ENCODE results near the gene PHLPP1.

Gene PHLPP1

DNA sequence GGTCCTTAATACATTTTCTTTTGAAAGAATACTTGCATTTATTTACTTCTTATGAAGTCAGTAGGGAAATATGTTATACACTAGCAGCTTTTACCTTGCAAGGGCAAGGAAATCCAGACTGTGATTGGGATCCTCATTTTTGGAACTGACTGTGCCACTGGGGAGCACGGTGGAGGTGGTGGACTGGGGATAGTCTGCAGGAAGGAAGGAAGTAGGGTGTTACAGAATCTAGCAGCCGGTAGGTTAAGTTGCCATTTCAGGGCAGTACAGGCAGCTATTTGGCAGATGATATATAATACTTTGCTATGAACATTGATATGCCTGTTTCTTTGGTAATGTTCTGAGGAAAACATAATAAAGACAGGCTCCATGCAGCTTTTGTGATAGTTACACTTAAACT lies 238.3 kb downstream of the PHLPP1 start:
- no peak for DNase-seq

DNA sequence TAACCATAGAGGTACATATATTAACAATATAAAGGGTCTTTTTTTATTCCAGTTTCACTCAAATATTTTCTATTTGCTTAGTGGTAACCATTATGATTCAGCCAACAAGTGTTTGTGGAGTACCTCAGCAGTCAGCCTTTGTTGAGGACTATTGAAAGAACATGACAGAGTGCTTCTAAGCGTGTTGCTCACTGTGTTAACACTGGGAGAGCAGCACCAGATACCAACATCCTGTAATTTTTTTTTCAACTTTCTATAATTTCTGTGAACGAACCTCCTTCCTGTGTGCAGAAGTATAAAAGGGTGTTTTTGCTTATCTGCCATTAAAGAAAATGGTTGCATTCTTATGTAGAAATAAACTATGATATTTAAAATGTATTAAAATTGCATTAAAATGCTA lies 239.0 kb downstream of the PHLPP1 start:
- DNase-seq = no peak

DNA sequence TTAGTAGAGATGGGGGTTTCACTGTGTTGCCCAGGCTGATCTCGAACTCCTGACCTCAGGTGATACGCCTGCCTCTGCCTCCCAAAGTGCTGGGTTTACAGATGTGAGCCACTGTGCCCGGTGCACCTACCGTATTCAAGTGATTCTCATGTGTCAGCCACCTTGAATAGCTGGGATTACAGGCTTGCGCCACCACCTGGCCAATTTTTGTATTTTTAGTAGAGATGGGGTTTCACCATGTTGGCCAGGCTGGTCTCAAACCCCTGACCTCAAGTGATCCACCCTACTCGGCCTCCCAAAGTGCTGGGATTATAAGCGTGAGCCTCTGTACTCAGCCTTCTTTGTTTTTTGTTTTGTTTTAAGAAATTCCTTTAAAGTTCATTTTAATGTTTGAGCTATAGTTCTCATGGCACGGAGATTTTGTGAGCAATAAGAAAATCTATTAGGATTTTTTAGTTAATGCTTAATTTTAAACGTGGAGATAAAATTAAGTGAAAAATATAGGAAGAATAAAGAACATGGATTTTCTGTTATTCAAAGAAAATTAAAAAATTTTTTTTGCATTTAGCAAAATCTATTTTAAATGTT lies 242.6 kb downstream of the PHLPP1 start:
- DNase-seq = no peak

DNA sequence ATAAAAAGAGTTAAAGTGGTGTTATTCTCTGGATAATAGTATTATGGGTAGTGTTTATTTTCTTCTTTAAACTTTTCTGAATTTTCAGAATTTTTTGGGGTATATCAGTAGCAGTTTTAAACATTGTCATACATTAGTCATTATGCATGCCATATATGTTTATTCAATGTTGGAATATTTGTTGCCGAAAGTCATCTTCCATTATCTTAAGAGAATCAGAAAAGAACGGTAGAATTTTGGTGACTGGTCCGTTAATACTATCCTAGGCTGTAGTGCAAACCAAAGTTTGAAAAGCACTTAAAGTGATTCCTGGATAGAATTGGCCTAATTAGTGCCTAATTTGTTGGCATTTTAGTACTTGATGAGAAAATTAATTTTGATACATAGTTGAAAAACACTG lies 244.1 kb downstream of the PHLPP1 start:
- no peak for DNase-seq

DNA sequence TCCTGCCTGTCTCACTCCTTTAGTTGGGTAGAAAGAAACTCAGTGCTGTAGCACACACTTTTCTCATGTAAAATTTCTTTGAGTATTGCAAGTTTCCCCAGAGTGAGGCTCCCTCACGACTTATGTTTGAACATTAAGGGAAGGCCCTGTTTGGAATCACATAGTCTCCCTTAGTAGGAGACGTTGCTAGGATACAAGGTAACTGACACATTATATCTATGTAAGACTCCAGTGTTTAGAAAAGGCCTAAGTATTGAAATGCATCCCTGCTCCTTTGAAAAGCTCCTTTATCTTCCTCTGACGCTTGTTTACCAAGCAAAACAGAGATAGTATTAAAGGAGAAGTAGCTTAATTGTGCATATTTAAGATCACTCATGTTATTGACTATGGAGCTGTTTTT lies 248.2 kb downstream of the PHLPP1 start:
- DNase-seq = no peak

DNA sequence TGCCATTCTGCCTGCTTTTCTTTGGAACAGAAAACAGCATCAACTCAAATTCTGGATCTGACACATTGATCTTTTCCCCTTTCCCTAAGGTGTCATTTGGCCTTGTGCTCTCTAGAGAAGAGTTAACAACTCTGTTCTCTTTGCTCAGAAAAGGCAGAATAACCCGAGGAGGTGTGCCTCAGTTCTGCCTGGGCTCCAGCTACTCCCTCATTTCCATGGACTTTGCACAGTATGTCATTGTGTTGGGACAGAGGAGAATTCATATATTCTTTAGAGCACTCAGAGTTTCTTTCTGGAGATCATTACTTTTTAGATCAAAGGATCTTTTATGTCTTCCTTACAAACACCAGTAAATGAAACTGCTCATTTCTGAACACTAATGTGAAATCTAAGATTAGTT lies 249.1 kb downstream of the PHLPP1 start:
- no peak for DNase-seq

DNA sequence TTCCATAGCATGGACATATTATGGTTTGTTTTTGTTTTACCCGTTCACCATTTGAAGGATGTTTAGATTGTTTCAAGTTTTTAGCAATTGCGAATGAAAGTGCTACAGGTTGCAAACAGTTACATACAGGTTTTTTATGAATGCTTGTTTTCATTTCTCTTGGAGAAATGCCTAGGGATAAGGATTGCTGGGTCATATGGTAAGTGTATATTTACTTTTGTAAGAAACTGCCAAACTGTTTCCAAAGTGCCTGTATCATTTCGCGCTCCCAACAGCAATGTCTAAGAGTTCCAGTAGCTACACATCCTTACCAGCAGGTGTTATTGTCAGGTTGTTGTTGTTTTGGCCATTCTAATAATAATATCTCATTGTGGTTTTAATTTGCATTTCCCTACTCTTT lies 251.7 kb downstream of the PHLPP1 start:
- no peak for DNase-seq

DNA sequence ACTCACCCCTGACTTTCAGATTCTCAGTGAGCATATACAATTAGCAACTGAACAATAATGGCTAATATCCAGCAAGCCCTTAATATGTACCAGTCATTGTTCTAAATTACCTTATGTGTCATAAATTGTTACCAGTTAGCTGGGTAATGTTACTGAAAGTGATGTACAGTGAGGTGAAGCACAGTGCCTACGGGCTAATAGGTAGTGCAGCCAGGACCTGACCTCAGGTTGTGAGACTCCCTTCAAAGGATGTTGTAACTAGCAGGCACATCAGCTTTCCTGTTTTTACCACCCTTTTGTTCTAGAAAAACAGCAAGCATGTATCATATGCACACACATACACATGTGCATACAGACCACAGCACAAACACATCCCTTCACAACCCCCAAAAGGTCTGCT lies 258.3 kb downstream of the PHLPP1 start:
- DNase-seq = no peak

DNA sequence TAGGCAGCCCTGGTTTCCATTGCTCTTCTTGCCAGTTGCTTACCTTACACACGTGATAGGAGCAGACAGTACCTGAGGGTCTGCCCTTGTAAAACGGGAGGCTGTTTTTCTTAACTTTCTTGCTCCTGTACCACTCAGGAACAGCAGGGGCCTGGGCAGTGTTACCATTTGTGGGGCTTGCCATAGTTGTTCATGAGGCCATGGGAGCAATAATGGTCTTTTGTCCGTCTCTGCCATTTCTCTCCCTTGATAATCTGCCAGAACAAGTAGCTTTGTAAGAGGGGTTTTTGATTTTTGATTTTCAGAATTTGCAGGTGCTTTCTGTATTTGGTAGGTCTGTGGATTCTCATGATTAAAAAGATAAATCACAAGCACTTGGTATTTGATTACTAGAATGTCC lies 259.0 kb downstream of the PHLPP1 start:
- DNase-seq = no peak

DNA sequence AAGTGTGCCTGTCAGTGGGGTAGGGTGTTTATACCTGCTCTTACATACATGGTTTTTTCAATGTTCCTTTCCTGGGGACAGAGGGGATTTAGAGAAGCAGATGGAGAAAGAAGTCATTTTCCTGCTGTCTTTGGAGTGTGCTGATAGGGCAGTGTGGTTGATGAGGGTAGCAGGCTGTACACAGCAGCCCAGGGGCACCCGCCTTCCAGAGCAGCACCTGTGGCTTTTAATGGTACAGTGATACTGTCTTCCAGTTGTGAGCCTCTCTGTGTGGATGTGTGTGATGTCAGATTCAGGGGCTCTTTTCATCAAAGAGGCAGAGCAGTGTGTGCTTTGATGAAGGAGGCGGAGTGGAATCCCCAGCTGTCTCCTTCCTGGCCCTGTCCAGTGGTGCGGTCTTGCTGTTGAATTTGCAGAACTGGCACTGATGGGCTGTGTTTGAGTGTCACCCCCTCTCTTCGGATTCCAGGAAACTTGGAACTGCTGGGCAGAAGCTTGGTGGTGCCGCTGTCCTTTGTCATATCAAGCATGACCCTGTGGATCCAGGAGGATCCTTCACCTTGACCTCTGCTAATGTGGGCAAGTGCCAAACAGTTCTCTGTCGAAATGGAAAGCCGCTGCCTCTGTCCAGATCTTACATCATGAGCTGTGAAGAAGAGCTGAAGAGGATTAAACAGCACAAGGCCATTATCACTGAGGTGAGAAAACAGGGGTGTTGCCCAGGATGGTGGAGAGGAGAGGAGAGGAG lies 259.8 kb downstream of the PHLPP1 start:
- DNase-seq = no peak

DNA sequence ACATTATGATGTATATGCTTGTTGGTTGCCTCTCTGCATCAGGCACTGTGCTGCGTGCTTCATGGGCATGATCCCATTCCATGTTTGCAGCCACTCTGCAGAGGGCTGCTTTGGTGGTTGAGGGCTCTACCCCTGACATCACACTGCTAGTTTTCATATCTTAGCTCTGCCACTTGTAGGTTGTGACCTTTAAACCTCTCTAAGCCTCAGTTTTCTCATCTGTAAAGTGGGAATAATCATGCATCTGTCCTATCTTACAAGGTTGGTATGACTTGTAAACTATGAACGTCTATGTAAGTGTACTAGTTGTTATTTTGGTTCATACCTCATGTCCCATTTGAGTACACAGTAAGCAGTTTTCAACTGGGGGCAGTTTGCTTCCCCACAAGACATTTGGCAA lies 260.4 kb downstream of the PHLPP1 start:
- DNase-seq = no peak

DNA sequence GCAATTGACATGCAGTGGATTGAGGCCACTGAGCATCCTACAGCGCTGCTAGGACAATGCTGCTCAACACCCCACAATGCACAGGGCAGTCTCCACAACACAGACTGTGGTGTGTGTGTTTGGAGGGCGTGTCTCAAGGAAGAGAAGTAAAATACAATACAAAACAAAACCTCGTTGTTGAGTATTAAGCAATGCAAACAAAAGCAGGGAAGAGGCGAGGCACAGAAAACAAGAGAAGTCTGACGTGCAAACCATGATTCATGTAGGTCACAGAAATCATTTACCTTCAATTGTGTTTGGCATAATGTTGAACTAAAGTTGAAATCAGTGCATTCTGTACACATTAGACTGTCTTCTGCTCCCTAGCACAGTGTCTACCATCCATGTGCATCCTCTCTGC lies 260.9 kb downstream of the PHLPP1 start:
- DNase-seq = no peak

DNA sequence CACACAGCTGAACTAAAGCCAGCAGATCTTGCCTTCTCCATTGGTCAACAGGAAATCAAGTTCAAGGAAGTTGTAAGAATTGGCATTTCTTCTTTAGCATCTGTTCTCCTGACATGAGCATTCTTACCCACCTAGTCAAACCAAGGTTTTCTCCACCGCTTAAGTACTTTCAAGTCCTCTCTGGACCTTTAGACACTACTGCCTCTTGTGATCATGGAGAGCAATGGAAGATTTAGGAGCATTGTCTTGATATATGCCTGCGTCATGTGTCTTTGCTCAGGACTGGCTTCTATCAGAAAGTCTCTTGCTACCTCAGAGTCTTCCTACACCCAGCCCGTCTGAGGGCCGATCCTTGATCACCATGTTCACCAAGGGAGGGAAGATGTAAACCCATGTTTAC lies 262.2 kb downstream of the PHLPP1 start:
- no peak for DNase-seq

DNA sequence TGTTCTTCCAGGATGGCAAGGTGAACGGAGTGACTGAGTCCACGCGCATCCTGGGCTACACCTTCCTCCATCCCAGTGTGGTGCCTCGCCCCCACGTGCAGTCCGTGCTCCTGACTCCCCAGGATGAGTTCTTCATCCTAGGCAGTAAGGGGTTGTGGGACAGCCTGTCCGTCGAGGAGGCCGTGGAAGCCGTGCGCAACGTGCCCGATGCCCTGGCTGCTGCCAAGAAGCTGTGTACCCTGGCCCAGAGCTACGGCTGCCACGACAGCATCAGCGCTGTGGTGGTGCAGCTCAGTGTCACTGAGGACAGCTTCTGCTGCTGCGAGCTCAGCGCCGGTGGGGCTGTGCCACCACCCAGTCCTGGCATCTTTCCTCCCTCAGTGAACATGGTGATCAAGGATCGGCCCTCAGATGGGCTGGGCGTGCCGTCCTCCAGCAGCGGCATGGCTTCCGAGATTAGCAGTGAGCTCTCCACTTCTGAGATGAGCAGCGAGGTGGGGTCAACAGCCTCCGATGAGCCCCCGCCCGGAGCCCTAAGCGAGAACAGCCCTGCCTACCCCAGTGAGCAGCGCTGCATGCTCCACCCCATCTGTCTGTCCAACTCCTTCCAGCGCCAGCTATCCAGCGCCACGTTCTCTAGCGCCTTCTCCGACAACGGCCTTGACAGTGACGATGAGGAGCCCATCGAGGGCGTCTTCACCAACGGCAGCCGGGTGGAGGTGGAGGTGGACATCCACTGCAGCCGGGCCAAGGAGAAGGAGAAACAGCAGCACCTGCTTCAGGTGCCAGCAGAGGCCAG lies 263.1 kb downstream of the PHLPP1 start:
- no peak for DNase-seq

DNA sequence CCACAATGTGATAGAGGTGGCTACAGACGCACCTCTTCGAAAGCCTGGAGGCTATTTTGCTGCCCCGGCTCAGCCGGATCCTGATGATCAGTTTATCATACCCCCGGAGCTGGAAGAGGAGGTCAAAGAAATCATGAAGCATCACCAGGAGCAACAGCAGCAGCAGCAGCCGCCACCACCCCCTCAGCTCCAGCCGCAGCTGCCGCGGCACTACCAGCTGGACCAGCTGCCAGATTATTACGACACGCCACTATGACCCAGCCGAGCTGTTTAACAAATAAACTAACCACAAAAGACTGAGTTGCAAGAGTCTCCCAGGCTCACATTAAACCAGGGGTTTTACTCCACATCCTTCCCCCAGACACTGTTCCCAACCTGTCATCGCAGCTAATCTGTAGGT lies 263.8 kb downstream of the PHLPP1 start:
- peak; percentile 70 for DNase-seq

DNA sequence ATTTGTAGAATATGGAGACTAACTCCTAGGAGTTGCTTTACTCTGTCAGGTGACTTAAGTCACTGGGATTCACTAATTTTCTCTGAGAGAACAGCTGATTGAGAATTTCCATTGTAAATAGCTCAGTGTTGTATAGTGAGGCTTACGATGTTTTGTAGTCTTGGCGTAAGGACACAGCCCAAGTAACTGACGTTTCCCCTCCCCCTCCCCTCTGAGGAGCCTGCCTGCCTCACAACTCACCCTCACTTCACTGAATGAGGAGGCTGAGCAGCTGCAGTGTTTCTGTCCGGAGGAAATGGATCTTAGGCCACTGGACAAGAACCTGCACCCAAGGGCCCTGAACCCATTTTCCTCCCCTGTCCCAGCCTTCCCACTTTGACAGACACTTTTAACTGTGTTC lies 264.6 kb downstream of the PHLPP1 start:
- no peak for DNase-seq

DNA sequence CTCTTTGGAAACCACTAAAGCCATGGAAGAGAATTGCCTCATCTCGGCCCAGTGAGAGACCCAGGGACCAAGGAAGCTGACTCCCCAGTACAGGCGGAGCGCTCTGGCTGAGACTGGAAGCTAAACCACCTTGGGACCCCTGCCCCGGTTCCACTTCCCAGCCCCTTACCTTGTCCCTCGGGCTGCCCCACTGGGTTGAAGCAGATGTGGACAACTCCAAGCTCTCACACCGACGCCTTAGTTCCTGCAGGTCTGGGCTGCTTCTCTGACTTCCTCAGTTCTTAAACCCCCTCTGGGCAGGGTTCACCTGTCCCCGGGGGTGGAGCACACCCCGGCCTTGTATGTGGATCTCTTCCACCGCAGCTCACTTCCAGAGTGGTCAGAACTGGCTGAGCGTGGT lies 266.2 kb downstream of the PHLPP1 start:
- DNase-seq = no peak

DNA sequence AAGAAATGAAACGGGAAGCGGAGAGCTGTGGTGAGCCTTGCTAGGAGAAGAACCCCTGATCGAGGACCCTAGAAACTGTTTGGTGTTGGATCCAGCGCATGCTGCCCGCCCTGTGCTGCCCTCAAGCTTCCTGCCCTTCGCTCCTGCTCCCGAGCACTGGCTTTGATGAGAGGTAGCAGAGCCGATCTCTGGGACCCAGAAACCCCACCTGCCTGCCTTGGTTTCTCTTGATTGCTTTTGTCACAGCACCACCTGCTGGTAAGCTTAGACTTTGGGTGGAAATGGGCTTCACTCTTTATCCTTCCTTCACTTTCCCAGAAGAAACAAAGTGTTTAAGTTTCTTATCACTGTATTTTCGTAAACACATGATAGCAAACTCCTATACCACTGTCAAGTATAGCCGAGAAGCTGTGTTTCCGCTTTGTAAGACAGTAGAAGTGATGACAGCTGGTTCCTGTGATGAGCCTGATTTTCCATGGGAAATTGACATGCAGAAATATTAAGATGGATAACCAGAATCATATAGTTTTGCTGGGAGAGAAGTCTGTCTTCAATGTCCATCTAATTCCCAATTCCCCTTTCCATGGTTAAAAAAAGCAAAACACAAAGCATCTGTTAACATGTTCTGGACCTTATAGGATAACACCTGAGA lies 267.4 kb downstream of the PHLPP1 start:
- peak; percentile 70 for DNase-seq

DNA sequence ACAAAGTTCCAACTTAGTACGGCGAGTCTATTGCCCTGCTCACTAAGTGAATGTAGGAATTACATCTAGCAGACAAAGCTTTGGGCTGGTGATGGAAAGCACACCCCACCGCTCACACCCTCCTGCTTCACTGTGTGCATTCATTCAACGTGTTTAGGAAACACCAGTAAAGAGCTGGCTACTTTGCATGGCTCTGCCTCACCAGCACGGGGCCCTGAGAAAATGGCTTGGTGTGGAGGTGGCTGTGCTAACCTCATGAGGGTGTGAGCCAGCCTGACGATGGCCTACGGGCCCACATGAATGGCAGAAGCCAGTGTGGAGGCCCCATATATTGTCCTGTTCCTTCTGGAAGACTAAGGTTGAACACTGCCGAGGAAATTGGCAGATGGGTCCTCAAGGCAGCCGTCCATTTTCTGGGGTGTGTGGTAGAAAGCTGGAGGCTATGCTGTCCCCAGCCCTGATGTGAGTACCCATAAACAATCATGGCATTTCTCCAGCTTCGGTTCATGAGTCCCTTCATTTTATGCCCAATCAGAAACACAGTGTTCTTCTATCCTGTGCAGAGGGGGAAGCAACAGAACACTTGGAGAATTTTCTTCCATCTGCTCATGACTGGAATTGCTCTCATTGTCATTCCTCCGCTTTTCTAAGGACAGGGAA lies 269.4 kb downstream of the PHLPP1 start:
- no peak for DNase-seq

DNA sequence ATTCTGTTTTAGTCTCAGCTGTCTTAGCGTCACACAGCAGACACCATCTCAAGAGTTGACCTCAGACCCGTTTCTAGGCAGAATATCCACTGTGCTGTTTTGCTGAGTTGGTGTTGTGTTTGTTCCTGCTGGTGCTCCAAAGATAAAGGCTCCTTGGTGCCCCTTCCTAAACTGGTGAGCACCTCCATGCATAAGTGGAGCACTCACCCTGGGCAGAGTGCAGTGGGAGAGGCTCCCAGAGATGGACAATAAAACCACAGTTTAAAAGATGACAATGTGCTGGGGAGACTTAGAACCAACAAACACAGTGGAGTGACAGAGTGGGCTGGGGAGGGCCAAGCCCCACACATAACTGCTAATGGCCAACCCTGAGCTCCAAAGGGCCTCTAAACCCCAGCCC lies 271.1 kb downstream of the PHLPP1 start:
- no peak for DNase-seq

DNA sequence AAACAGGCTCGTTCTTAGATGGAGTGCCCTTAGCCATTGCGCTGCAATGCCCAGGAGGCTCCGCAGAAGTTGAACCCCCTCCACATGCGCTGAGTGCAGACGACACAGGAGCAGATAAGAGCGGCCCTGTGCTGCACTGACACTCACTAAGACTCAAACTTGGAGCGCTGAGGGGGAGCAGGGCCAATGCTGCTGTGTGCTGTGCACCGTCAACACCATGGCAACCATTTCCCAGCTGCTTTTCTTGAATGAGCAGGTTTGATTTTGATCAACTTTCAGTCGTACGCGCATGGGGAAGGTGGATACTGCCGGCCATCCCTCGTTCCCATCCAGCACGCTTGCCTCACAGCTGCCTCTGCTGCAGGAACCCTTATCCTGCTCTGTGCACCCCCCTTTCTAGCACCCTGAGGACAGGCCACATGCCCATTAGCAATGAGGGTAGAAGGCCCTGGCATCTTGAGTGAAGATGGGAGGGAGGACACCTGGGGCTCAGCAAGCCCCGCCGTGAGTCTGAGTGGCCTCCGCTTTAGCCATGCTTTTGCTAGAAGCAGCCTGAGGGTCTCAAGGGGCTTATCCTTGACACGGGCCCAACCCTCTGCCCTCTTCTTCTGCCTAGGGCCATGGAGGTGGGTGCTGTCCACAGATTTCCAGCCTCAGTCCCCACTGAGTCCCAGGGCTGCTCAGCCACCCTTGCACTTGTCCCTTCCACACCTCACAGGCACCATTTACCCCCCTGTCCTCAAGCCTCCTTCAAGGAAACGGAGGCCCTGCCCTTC lies 271.9 kb downstream of the PHLPP1 start:
- no peak for DNase-seq

DNA sequence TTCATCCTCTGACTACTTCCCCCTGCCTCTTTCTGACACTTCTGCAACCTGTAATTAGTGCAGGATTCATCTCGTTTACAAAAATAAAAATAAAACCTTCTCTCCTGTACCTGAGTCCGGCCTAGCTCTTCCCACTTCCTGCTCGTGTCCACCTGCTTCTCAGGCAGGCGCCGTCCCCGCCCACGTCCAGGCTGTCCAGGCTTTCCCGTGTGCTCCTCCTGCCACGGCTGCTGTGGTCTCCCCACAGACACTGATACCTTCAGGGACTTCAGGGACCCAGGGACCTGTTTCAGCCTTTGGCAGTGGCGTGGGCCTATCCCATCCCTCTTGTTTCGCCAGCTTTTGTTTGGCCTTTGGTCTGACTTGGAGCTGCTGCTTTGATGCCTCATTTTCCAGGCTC lies 272.5 kb downstream of the PHLPP1 start:
- DNase-seq = no peak
